ENCODE results near the gene ZFP3.

DNA sequence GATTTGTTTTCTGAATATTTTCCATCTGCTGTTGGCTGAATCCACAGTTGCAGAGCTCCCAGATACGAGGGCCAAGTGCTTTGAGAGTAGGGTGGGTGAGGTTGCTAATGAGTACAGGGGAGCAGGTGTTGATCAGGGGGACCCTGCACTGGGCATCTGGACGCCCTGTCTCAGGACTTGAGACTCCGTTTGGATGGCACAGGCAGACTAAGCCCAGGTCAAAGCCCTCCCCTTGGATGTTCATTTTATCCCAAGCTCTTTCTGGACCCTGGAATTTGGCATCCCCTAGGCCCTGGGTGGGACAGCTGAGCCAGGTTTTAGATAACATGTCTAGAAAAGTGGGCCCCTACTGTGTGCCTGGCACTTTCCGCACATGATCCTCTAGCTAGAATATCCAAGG lies 49.6 kb downstream of the ZFP3 start:
- TF ChIP-seq CTCF (IDR thresholded peaks at IDR 0.05; ENCODE audit: low read length) (no peak), EZH2 (optimal IDR thresholded peaks at IDR 0.05; ENCODE audit: low read depth, low read length) (no peak)
